Osteoblast (primary cell): ENCODE measurements around the gene RTKN2. TPM values are rescaled to one million over a fixed set of nuclear protein-coding genes. Genes with fewer than 3 reads are reported as not detected.

Source experiments
- DNase-seq: peaks from one replicate; pipeline ENCODE4 v3.0.0; 2011; ENCODE audit warnings: low spot score, mixed read lengths; ENCODE audit not compliant: insufficient read length; ENCODE audit errors: missing footprints
- H2AFZ ChIP-seq: 2 replicates; pipeline ENCODE4 v1.6.0; 2011; ENCODE audit warnings: mild to moderate bottlenecking, low read length
- H3K27ac ChIP-seq: 2 replicates; pipeline ENCODE4 v1.5.1; 2011; ENCODE audit warnings: mild to moderate bottlenecking, low read depth, low read length, moderate library complexity
- H3K27me3 ChIP-seq: 2 replicates; pipeline ENCODE4 v1.6.0; 2012; ENCODE audit warnings: mild to moderate bottlenecking, control low read depth, inconsistent platforms, low read length, moderate library complexity; ENCODE audit not compliant: insufficient read depth
- H3K36me3 ChIP-seq: 2 replicates; pipeline ENCODE4 v1.5.1; 2011; ENCODE audit warnings: mild to moderate bottlenecking, low read length, control low read depth, moderate library complexity; ENCODE audit not compliant: insufficient read depth
- H3K4me1 ChIP-seq: 2 replicates; pipeline ENCODE4 v1.5.1; 2011; ENCODE audit warnings: mild to moderate bottlenecking, low read length, control low read depth, moderate library complexity; ENCODE audit not compliant: insufficient read depth
- H3K4me2 ChIP-seq: 2 replicates; pipeline ENCODE4 v1.6.0; 2011; ENCODE audit warnings: mild to moderate bottlenecking, low read length; ENCODE audit not compliant: insufficient read depth
- H3K4me3 ChIP-seq: fragments of 200-600 bp; sonication (generic); 3 replicates; pipeline ENCODE4 v1.5.1; 2012; ENCODE audit warnings: mild to moderate bottlenecking, low read length, inconsistent platforms; ENCODE audit not compliant: insufficient read depth
- H3K79me2 ChIP-seq: 2 replicates; pipeline ENCODE4 v1.6.0; 2012; ENCODE audit warnings: mild to moderate bottlenecking, low read length, control low read depth, inconsistent platforms; ENCODE audit not compliant: insufficient read depth
- H3K9me3 ChIP-seq: 2 replicates; pipeline ENCODE4 v1.5.1; 2011; ENCODE audit warnings: low read depth, low read length, control low read depth
- H4K20me1 ChIP-seq: 2 replicates; pipeline ENCODE4 v1.6.0; 2012; ENCODE audit warnings: mild to moderate bottlenecking, low read length, control low read depth; ENCODE audit not compliant: insufficient read depth
- total RNA-seq: library from RNA; depleted of rRNA; stranded (reverse); fragments of >200 nt; gene quantifications from 2 replicates; pipeline ENCODE4 v1.2.3, GENCODE V29; 2012
- TF ChIP-seq, protein P1 (sequence below): IDR thresholded peaks from 2 replicates; pipeline ENCODE4 v1.5.1; 2011; ENCODE audit warnings: mild to moderate bottlenecking, low read depth, low read length, moderate library complexity; ENCODE audit errors: extremely low read depth

The RTKN2 gene
- total RNA-seq, 1 donor = 8.0 TPM

DNA sequence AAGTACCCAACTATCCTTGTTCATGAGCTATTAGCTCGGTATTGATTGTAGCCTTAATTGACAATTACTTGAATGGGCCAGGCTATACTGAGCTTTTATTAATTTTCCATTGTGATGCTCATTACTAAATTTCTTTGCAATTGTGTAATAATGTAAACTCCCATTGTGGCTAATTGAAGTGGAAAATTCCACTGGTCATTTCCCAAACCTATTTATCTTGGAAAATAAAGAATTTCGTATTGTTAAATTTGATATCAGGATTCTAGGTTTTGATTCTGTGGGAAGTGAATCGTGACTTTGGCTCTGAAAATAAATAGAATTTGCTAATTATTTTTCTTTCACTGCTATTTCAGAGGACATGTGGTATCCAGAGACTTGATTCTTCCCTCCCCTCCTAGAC, 111.0 kb downstream of the RTKN2 start:
- H4K20me1 ChIP-seq = no peaks in the 10 kb centered on the region

DNA sequence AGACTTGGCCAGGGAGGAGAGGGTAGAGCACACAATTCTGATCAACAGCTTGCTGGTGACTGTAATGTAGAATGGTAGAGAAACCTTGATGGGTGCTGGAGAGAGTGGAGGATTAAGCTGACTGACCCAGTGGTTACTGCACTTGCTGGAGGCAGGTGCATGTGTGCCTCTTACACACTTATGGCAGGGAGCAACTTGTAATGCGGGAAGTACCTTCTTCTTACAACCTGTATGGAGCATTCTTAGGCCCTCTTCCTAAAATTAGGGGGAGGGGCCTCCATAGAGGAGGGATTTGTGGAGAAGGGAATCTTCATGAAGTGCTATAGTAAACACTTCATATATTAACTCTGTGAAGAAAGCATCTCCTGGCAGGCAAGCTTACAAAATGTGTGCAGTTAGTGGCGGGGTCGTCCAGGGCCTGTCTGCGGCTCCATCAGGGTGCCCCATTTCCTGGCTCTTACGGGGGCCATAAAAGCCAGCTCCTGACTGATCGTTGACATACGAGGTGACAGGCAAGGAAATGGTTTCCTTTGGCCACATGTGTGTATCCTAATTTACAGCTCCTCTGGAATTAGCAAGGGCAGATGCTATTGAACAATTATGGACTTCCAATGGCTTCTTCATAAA, 113.5 kb downstream of the RTKN2 start:
- no peaks in the 10 kb centered on the region for H3K9me3 ChIP-seq

More for the DNA sequence above, 111.0 kb downstream of the RTKN2 start:
- H3K79me2 ChIP-seq = no peaks in the 10 kb centered on the region
- peaks cover 15% of the 10 kb centered on the region for H3K4me1 ChIP-seq
- H3K4me3 ChIP-seq = no peak overlapping the region
- H3K4me2 ChIP-seq = no peak overlapping the region
- H3K27me3 ChIP-seq = no peaks in the 10 kb centered on the region
- no peak for DNase-seq
- TF ChIP-seq, protein P1, sequence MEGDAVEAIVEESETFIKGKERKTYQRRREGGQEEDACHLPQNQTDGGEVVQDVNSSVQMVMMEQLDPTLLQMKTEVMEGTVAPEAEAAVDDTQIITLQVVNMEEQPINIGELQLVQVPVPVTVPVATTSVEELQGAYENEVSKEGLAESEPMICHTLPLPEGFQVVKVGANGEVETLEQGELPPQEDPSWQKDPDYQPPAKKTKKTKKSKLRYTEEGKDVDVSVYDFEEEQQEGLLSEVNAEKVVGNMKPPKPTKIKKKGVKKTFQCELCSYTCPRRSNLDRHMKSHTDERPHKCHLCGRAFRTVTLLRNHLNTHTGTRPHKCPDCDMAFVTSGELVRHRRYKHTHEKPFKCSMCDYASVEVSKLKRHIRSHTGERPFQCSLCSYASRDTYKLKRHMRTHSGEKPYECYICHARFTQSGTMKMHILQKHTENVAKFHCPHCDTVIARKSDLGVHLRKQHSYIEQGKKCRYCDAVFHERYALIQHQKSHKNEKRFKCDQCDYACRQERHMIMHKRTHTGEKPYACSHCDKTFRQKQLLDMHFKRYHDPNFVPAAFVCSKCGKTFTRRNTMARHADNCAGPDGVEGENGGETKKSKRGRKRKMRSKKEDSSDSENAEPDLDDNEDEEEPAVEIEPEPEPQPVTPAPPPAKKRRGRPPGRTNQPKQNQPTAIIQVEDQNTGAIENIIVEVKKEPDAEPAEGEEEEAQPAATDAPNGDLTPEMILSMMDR = no peak
- no peak overlapping the region for H2AFZ ChIP-seq
- no peak overlapping the region for H3K27ac ChIP-seq
- H3K36me3 ChIP-seq = no peaks in the 10 kb centered on the region
- no peaks in the 10 kb centered on the region for H3K9me3 ChIP-seq

DNA sequence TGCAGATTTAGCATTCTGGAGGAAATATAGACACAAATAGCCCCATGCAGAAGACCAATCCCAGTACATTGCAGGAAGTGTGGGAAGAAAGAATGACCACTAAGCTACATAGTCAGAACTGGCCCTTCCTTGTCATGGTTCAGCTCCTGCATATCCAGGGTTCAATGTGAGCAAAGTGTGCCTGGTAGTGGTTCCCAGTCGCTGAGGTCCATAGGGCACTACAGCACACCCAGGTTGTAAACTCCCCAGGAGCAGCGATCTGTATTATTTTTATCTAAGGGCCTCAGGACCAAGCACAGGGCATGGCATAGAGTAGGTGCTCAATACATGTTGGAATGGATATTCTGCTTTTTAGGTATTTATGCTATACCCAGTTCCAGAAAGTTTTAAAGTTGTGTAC, 114.4 kb downstream of the RTKN2 start:
- DNase-seq = no peak
- Histone ChIP-seq H3K36me3 (no peaks in the 10 kb centered on the region), H3K79me2 (no peaks in the 10 kb centered on the region), H3K9me3 (no peaks in the 10 kb centered on the region), H3K27ac (no peak overlapping the region), H2AFZ (no peak overlapping the region), H3K27me3 (no peaks in the 10 kb centered on the region), H3K4me3 (no peak overlapping the region), H3K4me2 (no peak overlapping the region), H3K4me1 (peaks cover 15% of the 10 kb centered on the region), H4K20me1 (no peaks in the 10 kb centered on the region)
- TF ChIP-seq, protein P1 = no peak

More for the DNA sequence above, 113.5 kb downstream of the RTKN2 start:
- TF ChIP-seq, protein P1 = no peak
- no peak overlapping the region for H3K27ac ChIP-seq
- no peak overlapping the region for H2AFZ ChIP-seq
- no peak overlapping the region for H3K4me3 ChIP-seq
- DNase-seq = no peak
- no peaks in the 10 kb centered on the region for H4K20me1 ChIP-seq
- no peaks in the 10 kb centered on the region for H3K27me3 ChIP-seq
- H3K36me3 ChIP-seq = no peaks in the 10 kb centered on the region
- no peak overlapping the region for H3K4me2 ChIP-seq
- peaks cover 15% of the 10 kb centered on the region for H3K4me1 ChIP-seq
- H3K79me2 ChIP-seq = no peaks in the 10 kb centered on the region

GRCh38 chr10:62153191-62153590, 115.5 kb downstream of the RTKN2 start:
- no peak for DNase-seq
- Histone ChIP-seq H3K27me3 (no peaks in the 10 kb centered on the region), H3K4me3 (no peak overlapping the region), H3K79me2 (no peaks in the 10 kb centered on the region), H4K20me1 (no peaks in the 10 kb centered on the region), H3K4me1 (peaks cover 15% of the 10 kb centered on the region), H3K4me2 (peak overlapping the region; percentile 8), H2AFZ (no peak overlapping the region), H3K27ac (peak overlapping the region; percentile 19), H3K9me3 (no peaks in the 10 kb centered on the region), H3K36me3 (no peaks in the 10 kb centered on the region)
- TF ChIP-seq, protein P1 = no peak
